Measurements from ENCODE around the gene OSBPL1A. TPM values are rescaled to one million over a fixed set of nuclear protein-coding genes. Genes with fewer than 3 reads are reported as not detected.

OSBPL1A gene
- total RNA-seq, 1 donor from 2014 or later, result 82.8 TPM

GRCh38 chr18:24373328-24373727 lies 24.3 kb downstream of the OSBPL1A start:
- DNase-seq, result no peak
- Histone ChIP-seq H3K4me1 (no peaks in the 10 kb centered on the region), H3K27ac (replicated peaks) (no peak overlapping the region), H3K36me3 (peaks cover 5% of the 10 kb centered on the region), H3K4me3 (no peak overlapping the region), H3K27me3 (ENCODE audit: low read depth) (no peaks in the 10 kb centered on the region), H3K9me3 (replicated peaks) (no peaks in the 10 kb centered on the region)
- intact Hi-C loops (cut with micrococcal nuclease), result no loop called here
- TF ChIP-seq, protein P1, sequence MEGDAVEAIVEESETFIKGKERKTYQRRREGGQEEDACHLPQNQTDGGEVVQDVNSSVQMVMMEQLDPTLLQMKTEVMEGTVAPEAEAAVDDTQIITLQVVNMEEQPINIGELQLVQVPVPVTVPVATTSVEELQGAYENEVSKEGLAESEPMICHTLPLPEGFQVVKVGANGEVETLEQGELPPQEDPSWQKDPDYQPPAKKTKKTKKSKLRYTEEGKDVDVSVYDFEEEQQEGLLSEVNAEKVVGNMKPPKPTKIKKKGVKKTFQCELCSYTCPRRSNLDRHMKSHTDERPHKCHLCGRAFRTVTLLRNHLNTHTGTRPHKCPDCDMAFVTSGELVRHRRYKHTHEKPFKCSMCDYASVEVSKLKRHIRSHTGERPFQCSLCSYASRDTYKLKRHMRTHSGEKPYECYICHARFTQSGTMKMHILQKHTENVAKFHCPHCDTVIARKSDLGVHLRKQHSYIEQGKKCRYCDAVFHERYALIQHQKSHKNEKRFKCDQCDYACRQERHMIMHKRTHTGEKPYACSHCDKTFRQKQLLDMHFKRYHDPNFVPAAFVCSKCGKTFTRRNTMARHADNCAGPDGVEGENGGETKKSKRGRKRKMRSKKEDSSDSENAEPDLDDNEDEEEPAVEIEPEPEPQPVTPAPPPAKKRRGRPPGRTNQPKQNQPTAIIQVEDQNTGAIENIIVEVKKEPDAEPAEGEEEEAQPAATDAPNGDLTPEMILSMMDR (IDR thresholded peaks at IDR 0.05; ENCODE audit: borderline replicate concordance), result no peak

DNA sequence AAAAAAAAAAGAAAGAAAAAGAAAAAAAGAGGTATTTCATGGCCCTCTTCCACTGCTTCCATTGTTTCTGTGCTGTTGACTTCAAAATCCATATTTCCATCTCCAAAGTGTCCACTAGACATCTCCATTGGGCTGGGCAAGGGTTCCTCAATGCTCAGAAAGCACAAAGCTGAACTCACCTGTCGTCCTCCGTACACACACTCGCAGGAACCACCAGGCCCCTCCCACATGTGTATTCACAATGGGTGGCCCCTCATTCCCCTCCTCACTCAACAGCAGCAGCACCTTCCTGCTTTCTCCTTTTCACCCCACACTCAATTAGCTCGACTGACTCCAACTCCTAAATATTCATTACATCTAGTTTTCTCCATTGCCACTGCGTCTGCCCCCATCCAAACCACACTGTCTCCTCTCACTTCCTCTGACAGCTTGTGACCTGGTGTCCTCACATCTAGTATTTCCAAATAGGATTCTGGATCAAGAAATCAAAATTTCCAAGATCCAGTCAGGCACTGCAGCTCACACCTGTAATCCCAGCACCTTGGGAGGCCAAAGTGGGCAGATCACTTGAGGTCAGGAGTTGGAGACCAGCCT lies 25.2 kb downstream of the OSBPL1A start:
- H3K4me1 ChIP-seq, result no peaks in the 10 kb centered on the region
- H3K36me3 ChIP-seq, result peaks cover 5% of the 10 kb centered on the region
- intact Hi-C loops (cut with micrococcal nuclease), result no loop called here
- H3K27ac ChIP-seq (replicated peaks), result no peak overlapping the region
- H3K9me3 ChIP-seq (replicated peaks), result no peaks in the 10 kb centered on the region
- no peak for DNase-seq
- H3K4me3 ChIP-seq, result no peak overlapping the region
- no peaks in the 10 kb centered on the region for H3K27me3 ChIP-seq (ENCODE audit: low read depth)
- TF ChIP-seq, protein P1 (IDR thresholded peaks at IDR 0.05; ENCODE audit: borderline replicate concordance), result no peak

DNA sequence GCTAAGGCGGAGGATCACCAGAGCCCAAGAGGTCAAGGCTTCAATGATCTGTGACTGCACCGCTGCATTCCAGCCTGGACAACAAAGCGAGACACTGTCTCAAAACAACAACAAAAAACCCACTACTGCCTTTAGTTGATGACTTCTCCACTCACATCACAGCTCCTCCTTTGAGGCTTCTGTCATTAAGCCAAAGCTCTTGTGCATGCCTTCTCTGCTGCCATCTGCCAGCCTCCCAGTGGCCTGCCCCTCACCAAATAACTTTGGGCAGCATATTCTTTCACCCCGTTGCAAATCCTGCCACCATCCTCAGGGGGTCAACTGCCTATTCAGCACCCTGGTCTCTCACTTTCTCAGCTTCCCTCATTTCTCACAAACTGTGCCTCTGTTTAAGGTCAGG lies 27.5 kb downstream of the OSBPL1A start:
- DNase-seq, result no peak
- Histone ChIP-seq H3K27me3 (ENCODE audit: low read depth) (no peaks in the 10 kb centered on the region), H3K4me3 (no peak overlapping the region), H3K27ac (replicated peaks) (no peak overlapping the region), H3K4me1 (no peaks in the 10 kb centered on the region), H3K9me3 (replicated peaks) (no peaks in the 10 kb centered on the region), H3K36me3 (peaks cover 5% of the 10 kb centered on the region)
- TF ChIP-seq, protein P1 (IDR thresholded peaks at IDR 0.05; ENCODE audit: borderline replicate concordance), result no peak
- intact Hi-C loops (cut with micrococcal nuclease), result no loop called here

DNA sequence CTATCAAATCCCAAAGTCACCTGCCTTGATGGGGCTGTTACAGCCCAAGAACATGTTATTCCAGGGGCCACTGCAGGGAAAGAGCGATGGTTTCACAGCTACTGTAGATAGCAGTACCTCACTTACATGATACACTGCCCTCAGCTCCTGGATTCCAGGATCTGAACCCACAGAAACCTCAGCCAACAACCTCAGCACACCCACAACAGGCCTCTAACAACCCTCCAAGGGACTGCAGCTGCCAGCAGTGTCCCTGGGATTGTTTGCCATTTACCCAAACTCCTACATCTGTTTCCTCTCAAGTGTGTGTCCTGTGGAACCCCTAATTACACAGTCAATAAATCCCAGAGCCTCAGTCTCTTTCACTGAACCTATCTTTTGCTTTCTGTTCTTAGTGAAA lies 28.2 kb downstream of the OSBPL1A start:
- intact Hi-C loops (cut with micrococcal nuclease), result no loop called here

GRCh38 chr18:24368749-24369148 lies 28.9 kb downstream of the OSBPL1A start:
- Histone ChIP-seq H3K27me3 (ENCODE audit: low read depth) (no peaks in the 10 kb centered on the region), H3K36me3 (no peaks in the 10 kb centered on the region), H3K27ac (replicated peaks) (no peak overlapping the region), H3K4me3 (no peak overlapping the region), H3K4me1 (no peaks in the 10 kb centered on the region), H3K9me3 (replicated peaks) (no peaks in the 10 kb centered on the region)
- intact Hi-C loops (cut with micrococcal nuclease), result no loop called here
- TF ChIP-seq, protein P1 (IDR thresholded peaks at IDR 0.05; ENCODE audit: borderline replicate concordance), result no peak
- DNase-seq, result no peak

More for the DNA sequence above, 28.2 kb downstream of the OSBPL1A start:
- Histone ChIP-seq H3K27me3 (ENCODE audit: low read depth) (no peaks in the 10 kb centered on the region), H3K4me3 (no peak overlapping the region), H3K27ac (replicated peaks) (no peak overlapping the region), H3K9me3 (replicated peaks) (no peaks in the 10 kb centered on the region), H3K4me1 (no peaks in the 10 kb centered on the region), H3K36me3 (peaks cover under 1% of the 10 kb centered on the region)
- no peak for DNase-seq
- TF ChIP-seq, protein P1 (IDR thresholded peaks at IDR 0.05; ENCODE audit: borderline replicate concordance), result no peak
